Measurements from ENCODE around the gene CUX1. TPM values are rescaled to one million over a fixed set of nuclear protein-coding genes. Genes with fewer than 3 reads are reported as not detected.

The CUX1 gene
- total and polyA plus RNA-seq, 4 donors, result 40.5 to 138 (median 69.1) TPM

- no peak for TF ChIP-seq CTCF (IDR thresholded peaks at IDR 0.05; ENCODE audit: control extremely low read depth, extremely low read depth)
- no peaks in the 10 kb centered on the region for H3K27me3 ChIP-seq (ENCODE audit: control insufficient read depth in 3 of 3, insufficient read depth in 3 of 3, low read length in 2 of 3)
- H3K27ac ChIP-seq (ENCODE audit: low read depth in 1 of 2, low read length in 1 of 2), result no peak overlapping the region
- H3K4me3 ChIP-seq, result no peak overlapping the region
- peaks cover 5 to 34% (median 15%) of the 10 kb centered on the region in 5 donors for H3K4me1 ChIP-seq (ENCODE audit: control insufficient read depth in 5 of 5, insufficient read depth in 5 of 5, low read length in 5 of 5)
- no peaks in the 10 kb centered on the region for H3K9me3 ChIP-seq (ENCODE audit: control insufficient read depth in 4 of 4, insufficient read depth in 3 of 4, low read length in 3 of 4)
- DNase-seq (no peak), ATAC-seq (ENCODE audit: insufficient read depth, low FRiP score) (no peak)
- peaks cover 4 to 24% (median 19%) of the 10 kb centered on the region in 4 donors for H3K36me3 ChIP-seq (ENCODE audit: control insufficient read depth in 4 of 4, insufficient read depth in 4 of 4, low read length in 4 of 4)
- WGBS, 2 donors, result 97 to 98% methylated on average over 31 of the region's 31 CpGs
- H3K9ac ChIP-seq (ENCODE audit: insufficient read depth in 1 of 2, low read length in 2 of 2), result no peak overlapping the region
Observed at GRCh38 chr7:101916041-101916800, 98.8 kb downstream of the CUX1 start.

- peaks cover 3 to 28% (median 13%) of the 10 kb centered on the region in 5 donors for H3K4me1 ChIP-seq (ENCODE audit: control insufficient read depth in 5 of 5, insufficient read depth in 5 of 5, low read length in 5 of 5)
- no peak for TF ChIP-seq CTCF (IDR thresholded peaks at IDR 0.05; ENCODE audit: control extremely low read depth, extremely low read depth)
- H3K27ac ChIP-seq (ENCODE audit: low read depth in 1 of 2, low read length in 1 of 2), result no peak overlapping the region
- no peaks in the 10 kb centered on the region for H3K27me3 ChIP-seq (ENCODE audit: control insufficient read depth in 3 of 3, insufficient read depth in 3 of 3, low read length in 2 of 3)
- H3K9ac ChIP-seq (ENCODE audit: insufficient read depth in 1 of 2, low read length in 2 of 2), result no peak overlapping the region
- WGBS, 2 donors, result 97 to 99% methylated on average over 15 of the region's 15 CpGs
- DNase-seq (no peak), ATAC-seq (ENCODE audit: insufficient read depth, low FRiP score) (no peak)
- no peak overlapping the region for H3K4me3 ChIP-seq
- H3K36me3 ChIP-seq (ENCODE audit: control insufficient read depth in 4 of 4, insufficient read depth in 4 of 4, low read length in 4 of 4), result peaks cover 4 to 24% (median 19%) of the 10 kb centered on the region in 4 donors
- no peaks in the 10 kb centered on the region for H3K9me3 ChIP-seq (ENCODE audit: control insufficient read depth in 4 of 4, insufficient read depth in 3 of 4, low read length in 3 of 4)
Observed at GRCh38 chr7:101916876-101917275, 99.5 kb downstream of the CUX1 start.

- Histone ChIP-seq H3K36me3 (ENCODE audit: control insufficient read depth in 4 of 4, insufficient read depth in 4 of 4, low read length in 4 of 4) (peaks cover 4 to 24% (median 19%) of the 10 kb centered on the region in 4 donors), H3K27ac (ENCODE audit: low read depth in 1 of 2, low read length in 1 of 2) (no peak overlapping the region), H3K9ac (ENCODE audit: insufficient read depth in 1 of 2, low read length in 2 of 2) (no peak overlapping the region), H3K4me1 (ENCODE audit: control insufficient read depth in 5 of 5, insufficient read depth in 5 of 5, low read length in 5 of 5) (peaks cover 5 to 29% (median 11%) of the 10 kb centered on the region in 5 donors), H3K4me3 (no peak overlapping the region), H3K9me3 (ENCODE audit: control insufficient read depth in 4 of 4, insufficient read depth in 3 of 4, low read length in 3 of 4) (no peaks in the 10 kb centered on the region), H3K27me3 (ENCODE audit: control insufficient read depth in 3 of 3, insufficient read depth in 3 of 3, low read length in 2 of 3) (no peaks in the 10 kb centered on the region)
- no peak for DNase-seq
- TF ChIP-seq CTCF (IDR thresholded peaks at IDR 0.05; ENCODE audit: control extremely low read depth, extremely low read depth), result no peak
- WGBS, 2 donors, result 95 to 97% methylated on average over 11 of the region's 11 CpGs
- ATAC-seq (ENCODE audit: insufficient read depth, low FRiP score), result no peak
Observed at GRCh38 chr7:101917566-101917965, 100.1 kb downstream of the CUX1 start.
